ENCODE results near the gene SPRYD4. TPM values are rescaled to one million over a fixed set of nuclear protein-coding genes. Genes with fewer than 3 reads are reported as not detected.

SPRYD4 gene
- total RNA-seq, result 1 to 10 TPM; 1.7 to 5.1 (median 3.7) TPM

DNA sequence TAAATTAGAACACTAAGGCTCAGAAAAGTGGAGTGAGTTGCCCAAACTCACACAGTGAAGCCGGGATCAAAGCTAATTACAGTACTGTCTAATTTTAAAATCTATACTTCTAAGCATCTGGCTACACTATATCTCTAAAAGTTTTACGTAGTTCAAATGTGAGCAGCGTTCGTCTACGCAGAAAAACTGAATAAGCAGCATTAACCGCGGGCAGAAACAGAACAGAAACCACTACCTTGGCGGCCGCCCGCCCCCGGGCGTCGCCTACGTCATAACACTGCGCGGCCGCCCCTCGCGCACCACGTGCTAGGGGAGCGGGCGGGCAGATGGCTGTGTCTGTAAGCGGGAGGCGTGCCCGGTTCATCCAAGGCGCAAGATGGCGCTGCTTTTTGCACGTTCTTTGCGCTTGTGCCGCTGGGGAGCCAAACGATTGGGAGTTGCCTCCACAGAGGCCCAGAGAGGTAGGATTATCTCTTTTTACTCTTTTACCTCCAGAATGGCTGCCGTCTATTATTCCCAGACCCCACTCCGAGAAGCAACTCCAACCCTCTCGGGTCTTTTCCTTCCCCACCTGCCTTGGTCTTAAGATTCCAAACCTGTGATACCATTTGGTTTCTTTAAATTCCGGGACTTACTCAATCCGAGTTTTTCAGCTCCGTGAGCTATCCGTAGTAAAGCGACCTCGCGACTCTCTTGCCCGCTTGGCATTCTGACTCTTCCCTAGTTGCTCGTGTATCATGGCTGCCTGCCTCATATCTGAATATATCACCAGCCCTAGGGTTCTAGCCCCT lies at the start of gene SPRYD4:
Gene SPRYD4, plus strand, starts transcription at position 363 of the 791 bp plus-strand sequence. Its CDS starts 14 bp downstream, at position 377.
- Histone ChIP-seq H3K4me3 (peak within 1 kb of the TSS; percentile 69 to 88 (median 81)), H3K4me1 (peaks cover 0 to 19% (median 3%) of the 10 kb centered on the region in 4 donors), H3K9me3 (no peaks in the 10 kb centered on the region), H3K36me3 (no peaks in the 10 kb centered on the region), H3K27ac (peak within 1 kb of the TSS; percentile 80 to 94 (median 86)), H3K27me3 (no peaks in the 10 kb centered on the region)
- TF ChIP-seq POLR2A (IDR thresholded peaks at IDR 0.05) (peak; percentile 78 to 81), CTCF (IDR thresholded peaks at IDR 0.05) (peak in 4 of 6 experiments; percentile 2 to 38 (median 18))
- peak; percentile 92 to 97 (median 94) for DNase-seq

- Histone ChIP-seq H3K27me3 (no peaks in the 10 kb centered on the region), H3K4me3 (no peak overlapping the region), H3K4me1 (no peaks in the 10 kb centered on the region), H3K27ac (no peak overlapping the region), H3K36me3 (peaks cover 0 to 30% (median 0%) of the 10 kb centered on the region in 3 donors), H3K9me3 (no peaks in the 10 kb centered on the region)
- no peak for TF ChIP-seq POLR2A (IDR thresholded peaks at IDR 0.05)
- TF ChIP-seq CTCF (IDR thresholded peaks at IDR 0.05), result no peak
- DNase-seq, result no peak
Measured at GRCh38 chr12:56420411-56420810, 48.0 kb upstream of the SPRYD4 start.

- H3K4me1 ChIP-seq, result no peaks in the 10 kb centered on the region
- no peak overlapping the region for H3K4me3 ChIP-seq
- no peaks in the 10 kb centered on the region for H3K9me3 ChIP-seq
- no peak overlapping the region for H3K27ac ChIP-seq
- DNase-seq, result no peak
- H3K27me3 ChIP-seq, result no peaks in the 10 kb centered on the region
- TF ChIP-seq CTCF (IDR thresholded peaks at IDR 0.05) (no peak), POLR2A (IDR thresholded peaks at IDR 0.05) (no peak)
- peaks cover 0 to 40% (median 0%) of the 10 kb centered on the region in 3 donors for H3K36me3 ChIP-seq
Measured at GRCh38 chr12:56425193-56425592, 43.2 kb upstream of the SPRYD4 start.

GRCh38 chr12:56425940-56426438 lies 42.4 kb upstream of the SPRYD4 start:
- TF ChIP-seq POLR2A (IDR thresholded peaks at IDR 0.05) (no peak), CTCF (IDR thresholded peaks at IDR 0.05) (no peak)
- H3K9me3 ChIP-seq, result no peaks in the 10 kb centered on the region
- H3K4me3 ChIP-seq, result no peak overlapping the region
- no peaks in the 10 kb centered on the region for H3K4me1 ChIP-seq
- H3K27ac ChIP-seq, result no peak overlapping the region
- H3K36me3 ChIP-seq, result peaks cover 0 to 38% (median 0%) of the 10 kb centered on the region in 3 donors
- no peaks in the 10 kb centered on the region for H3K27me3 ChIP-seq
- no peak for DNase-seq

- DNase-seq, result no peak
- no peak for TF ChIP-seq CTCF (IDR thresholded peaks at IDR 0.05)
- no peak for TF ChIP-seq POLR2A (IDR thresholded peaks at IDR 0.05)
- no peak overlapping the region for H3K4me3 ChIP-seq
- H3K36me3 ChIP-seq, result peaks cover 0 to 12% (median 0%) of the 10 kb centered on the region in 3 donors
- H3K4me1 ChIP-seq, result no peaks in the 10 kb centered on the region
- H3K9me3 ChIP-seq, result no peaks in the 10 kb centered on the region
- no peak overlapping the region for H3K27ac ChIP-seq
- no peaks in the 10 kb centered on the region for H3K27me3 ChIP-seq
Measured at GRCh38 chr12:56431288-56431687, 37.1 kb upstream of the SPRYD4 start.

All from Peyer's patch (tissue), 4 donors.